CD14-positive monocyte (primary cell): ENCODE measurements around the gene CHCHD6. TPM values are rescaled to one million over a fixed set of nuclear protein-coding genes. Genes with fewer than 3 reads are reported as not detected.

Source experiments
- DNase-seq, 3 donors: peaks; one replicate each; pipeline ENCODE4 v3.0.0-alpha.2; 2011 to 2022
- H2AFZ ChIP-seq: 2 replicates; pipeline ENCODE4 v1.6.0; 2012; ENCODE audit warnings: mild to moderate bottlenecking, low read depth, low read length, inconsistent platforms; ENCODE audit not compliant: insufficient read depth, poor library complexity, severe bottlenecking
- H3K27ac ChIP-seq, 2 donors: 1 replicate in 1 of 2; 2 replicates in 1 of 2; pipeline ENCODE4 v1.5.1; 2012 to 2013; ENCODE audit warnings: low read length in 2 of 2, control low read depth in 1 of 2, inconsistent platforms in 1 of 2, low read depth in 1 of 2, mild to moderate bottlenecking in 1 of 2
- H3K27me3 ChIP-seq, 2 donors: one replicate each; pipeline versions ENCODE4 v1.6.0 to v1.6.1; 2011 to 2013; ENCODE audit warnings: low read length in 2 of 2; ENCODE audit not compliant: control insufficient read depth in 2 of 2, insufficient read depth in 2 of 2
- H3K36me3 ChIP-seq, 2 donors: replicated peaks in 1 of 2; 1 replicate in 1 of 2; 2 replicates in 1 of 2; pipeline versions ENCODE4 v1.5.1 to v1.6.1; 2012 to 2013; ENCODE audit warnings: low read length in 2 of 2, control low read depth in 1 of 2, inconsistent platforms in 1 of 2, mild to moderate bottlenecking in 1 of 2; ENCODE audit not compliant: insufficient read depth in 2 of 2, control insufficient read depth in 1 of 2
- H3K4me1 ChIP-seq, 2 donors: 1 replicate in 1 of 2; 2 replicates in 1 of 2; pipeline versions ENCODE4 v1.5.1 to v1.6.1; 2012 to 2013; ENCODE audit warnings: low read length in 2 of 2, control low read depth in 1 of 2, inconsistent platforms in 1 of 2, mild to moderate bottlenecking in 1 of 2, moderate library complexity in 1 of 2; ENCODE audit not compliant: insufficient read depth in 2 of 2, control insufficient read depth in 1 of 2
- H3K4me2 ChIP-seq: replicated peaks from 2 replicates; pipeline ENCODE3; 2012; ENCODE audit warnings: low read length, moderate library complexity, mild to moderate bottlenecking; ENCODE audit not compliant: poor library complexity, severe bottlenecking; ENCODE audit errors: extremely low read depth
- H3K4me3 ChIP-seq, 3 experiments: fragments of 200-600 bp in 1 of 3; sonication (generic) in 1 of 3; replicated peaks in 1 of 3; 1 replicate in 2 of 3; 2 replicates in 1 of 3; pipeline ENCODE4 v1.5.1; 2011 to 2013; ENCODE audit warnings: low read length in 3 of 3, mild to moderate bottlenecking in 3 of 3, control low read depth in 2 of 3, low read depth in 2 of 3, inconsistent platforms in 1 of 3, moderate library complexity in 1 of 3
- H3K79me2 ChIP-seq: 2 replicates; pipeline ENCODE4 v1.6.0; 2012; ENCODE audit warnings: mild to moderate bottlenecking, control low read depth, inconsistent platforms, low read length, moderate library complexity; ENCODE audit not compliant: insufficient read depth
- H3K9ac ChIP-seq: 2 replicates; pipeline ENCODE4 v1.6.0; 2017; ENCODE audit warnings: low read length, mild to moderate bottlenecking; ENCODE audit not compliant: insufficient read depth, poor library complexity, severe bottlenecking
- H3K9me3 ChIP-seq, 2 donors: replicated peaks in 1 of 2; 1 replicate in 1 of 2; 2 replicates in 1 of 2; pipeline versions ENCODE4 v1.5.1 to v1.6.1; 2012 to 2013; ENCODE audit warnings: low read length in 2 of 2, control low read depth in 1 of 2; ENCODE audit not compliant: control insufficient read depth in 1 of 2, insufficient read depth in 1 of 2
- H4K20me1 ChIP-seq: 2 replicates; pipeline ENCODE4 v1.6.0; 2012; ENCODE audit warnings: mild to moderate bottlenecking, low read length, control low read depth, moderate library complexity; ENCODE audit not compliant: insufficient read depth
- H3K27ac Mint-ChIP-seq, 7 donors: one replicate each; pipeline ENCODE4 v1.8.0; 2020; ENCODE audit warnings: mild to moderate bottlenecking in 7 of 7, mixed read lengths in 7 of 7, moderate library complexity in 6 of 7, inconsistent platforms in 2 of 7
- H3K27me3 Mint-ChIP-seq, 3 donors: one replicate each; pipeline ENCODE4 v1.8.0; 2021 to 2022; ENCODE audit warnings: low read depth in 3 of 3, mild to moderate bottlenecking in 3 of 3, mixed read lengths in 3 of 3, moderate library complexity in 3 of 3, inconsistent platforms in 1 of 3
- H3K36me3 Mint-ChIP-seq, 2 donors: one replicate each; pipeline ENCODE4 v1.8.0; 2020; ENCODE audit warnings: mixed read lengths in 2 of 2, inconsistent platforms in 1 of 2, mild to moderate bottlenecking in 1 of 2
- H3K4me1 Mint-ChIP-seq: one replicate; pipeline ENCODE4 v1.8.0; 2020; ENCODE audit warnings: mild to moderate bottlenecking, mixed read lengths
- H3K4me3 Mint-ChIP-seq, 2 donors: one replicate each; pipeline ENCODE4 v1.8.0; 2020; ENCODE audit warnings: mild to moderate bottlenecking in 2 of 2, mixed read lengths in 2 of 2, moderate library complexity in 1 of 2
- H3K9me3 Mint-ChIP-seq, 7 donors: one replicate each; pipeline ENCODE4 v1.8.0; 2020 to 2022; ENCODE audit warnings: mixed read lengths in 7 of 7, mild to moderate bottlenecking in 6 of 7, moderate library complexity in 6 of 7, inconsistent platforms in 2 of 7
- CTCF ChIP-seq: fragments of 200-600 bp; IDR thresholded peaks from one replicate; pipeline ENCODE4 v1.8.0; 2022; ENCODE audit warnings: antibody characterized with exemption, mild to moderate bottlenecking
- WGBS: methylation state at CpG from one replicate; pipeline ENCODE4 v1.1.5; 2013; ENCODE audit warnings: missing lambda C conversion rate; ENCODE audit not compliant: insufficient coverage; 5-methylcytosine and 5-hydroxymethylcytosine counted together
- intact Hi-C, 2 donors: fragments of 100-400 bp; cut with micrococcal nuclease; formaldehyde crosslinking; loops; one replicate each; pipeline versions ENCODE4 v1.15.0 to v1.15.1; 2023
- polyA plus RNA-seq, 3 donors: library from polyadenylated mRNA; depleted of rRNA in 1 of 3; unstranded in 2 of 3; stranded (reverse) in 1 of 3; fragments of 300-500 nt in 2 of 3; fragments of >200 nt in 1 of 3; fragmentation: Illumina TruSeq in 2 of 3; gene quantifications; 1 replicate in 2 of 3; 2 replicates in 1 of 3; pipeline ENCODE4 v1.2.3, GENCODE V29; 2012 to 2021

CHCHD6 gene
- polyA plus RNA-seq, 3 donors: 1.1 to 1.8 (median 1.8) TPM

- DNase-seq: no peak
- intact Hi-C loops: no loop called here
- no peak for TF ChIP-seq CTCF
- H3K4me1 Mint-ChIP-seq: peaks cover 9% of the 10 kb centered on the region
- no peaks in the 10 kb centered on the region for H3K36me3 Mint-ChIP-seq
- H3K27me3 ChIP-seq: peaks cover 11 to 56% of the 10 kb centered on the region in 2 donors
- H3K4me3 Mint-ChIP-seq: no peak overlapping the region
- H3K9me3 Mint-ChIP-seq: peaks cover 7 to 24% (median 18%) of the 10 kb centered on the region in 7 donors
- H3K79me2 ChIP-seq: no peaks in the 10 kb centered on the region
- H2AFZ ChIP-seq: no peak overlapping the region
- H3K4me1 ChIP-seq: peaks cover 2 to 5% of the 10 kb centered on the region in 2 donors
- no peak overlapping the region for H3K27ac ChIP-seq
- 98% methylated on average over 5 of the region's 7 CpGs for WGBS
- H3K36me3 ChIP-seq: no peaks in the 10 kb centered on the region
- no peak overlapping the region for H3K4me3 ChIP-seq
- H3K9me3 ChIP-seq: peaks cover 4 to 22% of the 10 kb centered on the region in 2 donors
- no peak overlapping the region for H3K9ac ChIP-seq
- no peak overlapping the region for H3K4me2 ChIP-seq
- H3K27ac Mint-ChIP-seq: no peak overlapping the region
- H3K27me3 Mint-ChIP-seq: peaks cover 29 to 71% (median 60%) of the 10 kb centered on the region in 3 donors
- H4K20me1 ChIP-seq: no peaks in the 10 kb centered on the region
Measured at GRCh38 chr3:126976906-126977305, 272.9 kb downstream of the CHCHD6 start.

GRCh38 chr3:126977821-126978220 is 273.8 kb downstream of the CHCHD6 start:
- no peaks in the 10 kb centered on the region for H3K79me2 ChIP-seq
- peaks cover 11 to 58% of the 10 kb centered on the region in 2 donors for H3K27me3 ChIP-seq
- H3K4me3 ChIP-seq: no peak overlapping the region
- 96% methylated on average over 6 of the region's 6 CpGs for WGBS
- H3K4me2 ChIP-seq: no peak overlapping the region
- peak overlapping the region in 1 of 2 donors; percentile 44 for H3K4me3 Mint-ChIP-seq
- H3K9me3 ChIP-seq: peaks cover 4 to 22% of the 10 kb centered on the region in 2 donors
- peaks cover 28 to 74% (median 66%) of the 10 kb centered on the region in 3 donors for H3K27me3 Mint-ChIP-seq
- no peak overlapping the region for H3K9ac ChIP-seq
- H3K36me3 Mint-ChIP-seq: no peaks in the 10 kb centered on the region
- DNase-seq: no peak
- peaks cover 7 to 27% (median 18%) of the 10 kb centered on the region in 7 donors for H3K9me3 Mint-ChIP-seq
- H4K20me1 ChIP-seq: no peaks in the 10 kb centered on the region
- H3K27ac Mint-ChIP-seq: peak overlapping the region in 1 of 7 donors; percentile 14
- H2AFZ ChIP-seq: no peak overlapping the region
- H3K36me3 ChIP-seq: no peaks in the 10 kb centered on the region
- H3K27ac ChIP-seq: no peak overlapping the region
- H3K4me1 ChIP-seq: peaks cover 10 to 14% of the 10 kb centered on the region in 2 donors
- H3K4me1 Mint-ChIP-seq: peaks cover 14% of the 10 kb centered on the region
- TF ChIP-seq CTCF: no peak
- intact Hi-C loops: no loop called here
